NCI-H2081 (cell line): Measurements from ENCODE around the gene PIK3CB.
A peak's percentile ranks its signal among the peaks of the same experiment; 100 is the strongest.
"Not testable (repeated sequence)": the region's sequence is repeated elsewhere in the genome, so short reads cannot be mapped to it uniquely, and the experiment has no call there.

ENCODE experiments used
- DNase-seq, 2 experiments: peaks; one replicate each; lab custom pipeline; 2025; lab: John Stamatoyannopoulos, UW

PIK3CB gene

GRCh38 chr3:138806376-138807080 is 28.2 kb downstream of the PIK3CB start:
- no peak for DNase-seq

- DNase-seq: no peak
These were observed 31.6 kb downstream of the PIK3CB start for GRCh38 chr3:138803006-138803653.

- DNase-seq: not testable (repeated sequence)
These were observed 32.5 kb downstream of the PIK3CB start for GRCh38 chr3:138802223-138802622.

- no peak for DNase-seq
These were observed 32.9 kb downstream of the PIK3CB start for GRCh38 chr3:138801792-138802191.

GRCh38 chr3:138800248-138800647 is 34.5 kb downstream of the PIK3CB start:
- DNase-seq: no peak

GRCh38 chr3:138799822-138800221 is 34.9 kb downstream of the PIK3CB start:
- no peak for DNase-seq

- no peak for DNase-seq
These were observed 37.2 kb downstream of the PIK3CB start for GRCh38 chr3:138797508-138798038.

- no peak for DNase-seq
These were observed 38.0 kb downstream of the PIK3CB start for GRCh38 chr3:138796761-138797160.

GRCh38 chr3:138786788-138787271 is 47.9 kb downstream of the PIK3CB start:
- no peak for DNase-seq

- DNase-seq: no peak
These were observed 48.8 kb downstream of the PIK3CB start for GRCh38 chr3:138785951-138786350.

- DNase-seq: not testable (repeated sequence)
These were observed 49.3 kb downstream of the PIK3CB start for GRCh38 chr3:138785362-138785857.

- DNase-seq: no peak
These were observed 52.0 kb downstream of the PIK3CB start for GRCh38 chr3:138782755-138783154.

GRCh38 chr3:138781012-138781470 is 53.7 kb downstream of the PIK3CB start:
- DNase-seq: no peak

GRCh38 chr3:138778643-138779042 is 56.1 kb downstream of the PIK3CB start:
- DNase-seq: no peak

GRCh38 chr3:138776961-138777360 is 57.8 kb downstream of the PIK3CB start:
- DNase-seq: no peak

GRCh38 chr3:138775254-138775595 is 59.5 kb downstream of the PIK3CB start:
- DNase-seq: no peak

- peak; percentile 95 to 99 for DNase-seq
These were observed 60.0 kb downstream of the PIK3CB start for GRCh38 chr3:138774529-138775253.

GRCh38 chr3:138771585-138771984 is 63.1 kb downstream of the PIK3CB start:
- DNase-seq: no peak

GRCh38 chr3:138769616-138770015 is 65.1 kb downstream of the PIK3CB start:
- no peak for DNase-seq

GRCh38 chr3:138768946-138769345 is 65.8 kb downstream of the PIK3CB start:
- no peak for DNase-seq

GRCh38 chr3:138768125-138768524 is 66.6 kb downstream of the PIK3CB start:
- peak in 1 of 2 experiments; percentile 25 for DNase-seq

GRCh38 chr3:138767498-138768104 is 67.1 kb downstream of the PIK3CB start:
- no peak for DNase-seq
